Measurements from ENCODE around the gene MLLT10. TPM values are rescaled to one million over a fixed set of nuclear protein-coding genes. Genes with fewer than 3 reads are reported as not detected.
A peak's percentile ranks its signal among the peaks of the same experiment; 100 is the strongest.

MLLT10 gene
- total and polyA plus RNA-seq, 9 of the 15 experiments (the other 6 are each of a cell fraction or from before 2014, with no cell fraction given), result 18.8 to 81.4 (median 64.2) TPM

GRCh38 chr10:21572578-21572977, 38.5 kb downstream of the MLLT10 start:
- no peaks in the 10 kb centered on the region for H3K9me3 ChIP-seq (replicated peaks; ENCODE audit: control insufficient read depth, insufficient read depth, low read depth, low read length)
- peaks cover 97% of the 10 kb centered on the region for H3K79me2 ChIP-seq (ENCODE audit: control insufficient read depth, insufficient read depth, low read length)
- WGBS (ENCODE audit: insufficient coverage, low coverage, missing lambda C conversion rate), result 51% methylated on average over 3 of the region's 3 CpGs
- ChIA-PET POLR2A (interaction anchor here (1.2 kb wide), 1 partner anchor 76 kb away, joined by 3 read pairs; no protein-coding TSS in a partner anchor), CTCF (ENCODE audit: low intra/inter-chr PET ratio) (no interaction called here)
- no peak overlapping the region for H3K4me2 ChIP-seq (ENCODE audit: insufficient read depth, low read length)
- ATAC-seq (peak; percentile 41), FAIRE-seq (no peak), DNase-seq (ENCODE audit: extremely low read depth in 1 of 4, low spot score in 3 of 4) (peak in 1 of 4 experiments; percentile 30)
- no peak overlapping the region for H2AFZ ChIP-seq (ENCODE audit: low read depth, low read length)
- TF ChIP-seq ATF3 (IDR thresholded peaks at IDR 0.05) (peak; percentile 70), ATF3 (CRISPR knock-in tag; conservative IDR thresholded peaks at IDR 0.05) (no peak), ARHGAP35 (IDR thresholded peaks at IDR 0.05; ENCODE audit: partially characterized antibody) (no peak), FOSL1 (tag; conservative IDR thresholded peaks at IDR 0.05) (peak; percentile 60; the same call in 1 of the 2 replicates)
- TF ChIP-seq, protein P1, sequence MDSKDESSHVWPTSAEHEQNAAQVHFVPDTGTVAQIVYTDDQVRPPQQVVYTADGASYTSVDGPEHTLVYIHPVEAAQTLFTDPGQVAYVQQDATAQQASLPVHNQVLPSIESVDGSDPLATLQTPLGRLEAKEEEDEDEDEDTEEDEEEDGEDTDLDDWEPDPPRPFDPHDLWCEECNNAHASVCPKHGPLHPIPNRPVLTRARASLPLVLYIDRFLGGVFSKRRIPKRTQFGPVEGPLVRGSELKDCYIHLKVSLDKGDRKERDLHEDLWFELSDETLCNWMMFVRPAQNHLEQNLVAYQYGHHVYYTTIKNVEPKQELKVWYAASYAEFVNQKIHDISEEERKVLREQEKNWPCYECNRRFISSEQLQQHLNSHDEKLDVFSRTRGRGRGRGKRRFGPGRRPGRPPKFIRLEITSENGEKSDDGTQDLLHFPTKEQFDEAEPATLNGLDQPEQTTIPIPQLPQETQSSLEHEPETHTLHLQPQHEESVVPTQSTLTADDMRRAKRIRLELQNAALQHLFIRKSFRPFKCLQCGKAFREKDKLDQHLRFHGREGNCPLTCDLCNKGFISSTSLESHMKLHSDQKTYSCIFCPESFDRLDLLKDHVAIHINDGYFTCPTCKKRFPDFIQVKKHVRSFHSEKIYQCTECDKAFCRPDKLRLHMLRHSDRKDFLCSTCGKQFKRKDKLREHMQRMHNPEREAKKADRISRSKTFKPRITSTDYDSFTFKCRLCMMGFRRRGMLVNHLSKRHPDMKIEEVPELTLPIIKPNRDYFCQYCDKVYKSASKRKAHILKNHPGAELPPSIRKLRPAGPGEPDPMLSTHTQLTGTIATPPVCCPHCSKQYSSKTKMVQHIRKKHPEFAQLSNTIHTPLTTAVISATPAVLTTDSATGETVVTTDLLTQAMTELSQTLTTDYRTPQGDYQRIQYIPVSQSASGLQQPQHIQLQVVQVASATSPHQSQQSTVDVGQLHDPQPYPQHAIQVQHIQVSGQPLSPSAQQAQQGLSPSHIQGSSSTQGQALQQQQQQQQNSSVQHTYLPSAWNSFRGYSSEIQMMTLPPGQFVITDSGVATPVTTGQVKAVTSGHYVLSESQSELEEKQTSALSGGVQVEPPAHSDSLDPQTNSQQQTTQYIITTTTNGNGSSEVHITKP (IDR thresholded peaks at IDR 0.05; ENCODE audit: partially characterized antibody), result peak; percentile 56
- no peaks in the 10 kb centered on the region for H3K27me3 ChIP-seq (ENCODE audit: control insufficient read depth in 2 of 2, insufficient read depth in 2 of 2, low read length in 2 of 2)
- H4K20me1 ChIP-seq (replicated peaks; ENCODE audit: control insufficient read depth, insufficient read depth, low read length), result peaks cover 8% of the 10 kb centered on the region; the same call in 1 of the 2 replicates
- H3K9ac ChIP-seq (ENCODE audit: insufficient read depth in 1 of 2, low read depth in 2 of 2, low read length in 2 of 2), result no peak overlapping the region
- peaks cover 36% of the 10 kb centered on the region for H3K36me3 ChIP-seq (ENCODE audit: control insufficient read depth, insufficient read depth, low read length)
- in situ Hi-C loops (cut with MboI), result no loop called here
- no peaks in the 10 kb centered on the region for H3K9me1 ChIP-seq (ENCODE audit: control insufficient read depth, insufficient read depth, low read length)
- BruUV-seq (replicated peaks), result no TSS peak
- H3K27ac ChIP-seq (ENCODE audit: extremely low read depth, low read depth, low read length), result peak overlapping the region; percentile 53; the same call in 1 of the 3 replicates
- intact Hi-C loops (cut with micrococcal nuclease), result no loop called here
- no peak overlapping the region for H3K4me3 ChIP-seq
- peaks cover 0 to 6% of the 10 kb centered on the region in 2 experiments; a peak in 3 of 5 replicates for H3K4me1 ChIP-seq (replicated peaks in 1 of 2; ENCODE audit: control insufficient read depth in 2 of 2, insufficient read depth in 2 of 2, low read length in 2 of 2)
